GDM1 (cell line): ENCODE data around the gene DUSP8.

Source experiments
- DNase-seq: peaks from one replicate; lab custom pipeline; 2025; lab: John Stamatoyannopoulos, UW

The DUSP8 gene

DNA sequence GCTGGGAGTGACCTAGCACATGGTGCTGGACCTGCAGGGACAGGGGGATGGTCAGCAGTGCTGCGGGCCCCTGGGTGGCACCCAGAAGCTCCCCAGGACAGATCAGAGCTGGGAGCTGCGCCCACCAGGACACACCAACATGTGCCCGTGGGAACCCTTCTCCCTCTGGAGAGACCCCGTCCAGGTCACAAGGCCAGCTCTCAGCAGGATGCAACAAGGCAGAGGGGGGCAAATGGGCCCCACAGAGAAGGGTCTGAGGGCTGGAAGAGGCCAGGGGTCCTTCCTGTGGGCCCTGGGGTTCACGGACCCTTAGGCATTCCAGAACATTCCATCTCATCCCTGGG lies 6.2 kb downstream of the DUSP8 start:
- DNase-seq: no peak

DNA sequence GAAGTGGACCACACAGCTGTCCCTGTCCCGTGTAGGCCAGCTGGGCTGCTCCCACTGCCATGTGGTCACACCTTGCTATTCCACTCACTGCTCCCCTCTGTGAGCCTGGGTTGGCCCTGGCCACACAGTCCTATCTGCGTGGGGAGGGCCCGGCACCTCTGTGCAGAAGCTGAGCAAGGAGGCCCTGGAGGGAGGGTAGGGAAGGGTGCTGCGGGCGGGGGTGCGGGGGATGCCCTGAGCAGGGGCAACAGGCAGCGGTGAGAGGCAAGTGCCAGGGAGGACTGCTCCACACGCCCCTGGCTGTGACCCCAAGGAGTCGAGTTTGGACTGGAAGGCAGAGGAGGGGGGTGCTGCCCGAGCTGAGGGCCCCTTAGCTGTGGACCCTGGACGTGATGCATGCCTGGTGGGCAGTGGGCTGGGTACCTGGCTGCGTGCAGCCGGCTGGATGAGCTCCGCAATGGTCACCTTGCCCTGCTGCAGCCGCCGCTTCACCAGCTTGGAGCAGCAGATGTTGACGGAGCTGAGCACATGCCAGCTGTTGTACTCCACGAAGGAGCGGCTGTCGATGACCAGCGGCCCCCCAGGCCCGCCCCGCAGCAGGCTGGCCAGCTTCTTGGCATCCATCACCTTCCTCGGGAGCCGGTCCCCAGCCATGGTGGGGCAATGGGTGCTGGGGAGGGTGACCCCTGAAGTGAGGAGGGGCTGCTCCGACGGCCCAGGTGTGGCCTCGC lies 6.7 kb downstream of the DUSP8 start:
- no peak for DNase-seq

DNA sequence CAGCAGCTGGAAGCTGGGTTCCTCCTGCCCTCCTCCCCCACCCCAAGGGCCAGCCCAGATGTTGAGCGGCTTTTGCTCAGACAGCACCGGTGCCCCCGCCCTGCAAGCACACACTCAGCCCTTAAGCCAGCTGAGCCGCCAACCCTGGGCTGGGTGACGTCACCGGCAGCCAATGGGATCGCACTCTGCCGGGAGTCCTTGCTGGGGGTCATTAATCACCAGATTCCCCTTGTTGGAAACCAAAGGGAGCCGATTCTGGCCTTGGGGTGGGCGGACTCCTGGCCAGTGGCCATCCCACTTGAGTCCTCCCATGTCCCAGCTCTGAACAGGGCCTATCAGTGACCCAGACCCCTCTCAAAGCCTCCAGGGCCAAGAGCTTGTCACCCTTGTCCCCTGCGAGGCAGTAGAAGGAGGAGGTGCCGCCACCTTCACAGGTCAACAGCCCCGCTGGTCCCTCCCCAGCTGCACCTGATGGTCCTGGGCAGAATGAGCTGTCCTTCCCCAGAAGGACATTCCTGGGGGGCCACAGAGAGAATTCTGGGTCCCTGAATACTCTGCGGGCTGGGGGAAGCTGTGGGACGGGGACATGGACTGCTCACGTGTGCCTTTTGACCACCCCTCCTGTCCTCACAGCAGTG lies 7.4 kb downstream of the DUSP8 start:
- DNase-seq: no peak

DNA sequence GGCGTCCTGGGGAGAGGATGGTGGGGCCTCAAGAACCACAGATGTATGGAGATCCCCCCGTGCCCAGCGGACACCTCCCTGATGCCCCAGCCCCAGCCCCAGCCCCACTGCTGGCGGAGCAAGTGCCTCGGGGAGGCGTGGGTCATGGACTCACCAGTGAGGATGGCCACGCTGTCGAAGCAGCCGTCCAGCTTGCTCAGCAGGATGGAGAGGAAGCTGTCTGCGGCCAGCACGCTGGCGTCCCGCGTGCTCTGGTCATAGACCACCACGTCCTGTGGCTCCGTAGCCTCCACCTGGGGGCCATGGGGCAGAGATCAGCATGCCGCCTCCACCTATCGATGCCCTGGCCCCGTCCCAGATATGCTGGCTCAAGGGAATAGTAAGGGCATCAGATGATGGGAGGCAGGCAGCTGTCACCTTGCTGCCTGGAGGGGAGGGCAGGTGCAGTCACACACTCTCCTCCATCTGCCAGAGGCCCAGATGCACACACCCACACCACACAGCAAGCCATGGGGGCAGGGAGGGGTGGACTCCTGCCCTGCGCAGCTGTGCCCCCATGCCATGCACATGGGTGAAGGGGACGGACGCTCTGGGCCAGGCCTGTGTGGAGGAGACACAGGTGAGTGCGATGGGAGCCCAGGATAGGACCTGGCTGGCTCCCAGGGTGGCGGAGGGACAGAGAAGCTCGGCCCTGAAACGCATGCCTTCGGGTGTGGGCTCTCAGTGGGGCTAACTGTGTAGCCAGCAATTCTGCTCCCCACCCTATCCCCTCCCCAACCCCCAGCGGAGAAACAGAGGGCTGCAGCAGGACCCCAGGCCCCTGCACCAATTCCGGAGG lies 8.2 kb downstream of the DUSP8 start:
- DNase-seq: no peak

DNA sequence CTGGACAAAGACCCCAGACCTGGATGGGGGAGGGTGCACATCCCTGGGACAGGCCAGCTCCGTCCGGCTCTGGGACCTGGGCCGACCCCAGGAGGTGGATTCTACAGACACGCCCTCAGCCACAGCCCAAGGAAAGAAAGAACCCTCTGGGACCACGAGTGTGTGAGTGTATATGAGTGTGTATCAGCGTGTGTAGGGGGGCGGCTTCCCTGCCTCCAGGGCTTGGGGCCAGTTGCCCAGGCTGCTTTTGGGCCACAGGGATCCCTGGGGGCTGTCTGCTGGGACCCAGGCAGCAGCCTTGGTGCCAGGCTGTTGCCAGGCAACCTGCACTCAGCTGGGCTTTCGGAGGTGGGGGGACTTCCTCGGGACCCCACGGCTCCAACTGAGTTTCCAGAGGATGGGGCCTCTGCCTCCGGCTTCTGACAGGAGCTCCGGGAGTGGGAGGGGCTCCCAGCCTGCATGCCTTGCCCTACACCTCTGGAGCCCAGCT lies 8.9 kb downstream of the DUSP8 start:
- no peak for DNase-seq

DNA sequence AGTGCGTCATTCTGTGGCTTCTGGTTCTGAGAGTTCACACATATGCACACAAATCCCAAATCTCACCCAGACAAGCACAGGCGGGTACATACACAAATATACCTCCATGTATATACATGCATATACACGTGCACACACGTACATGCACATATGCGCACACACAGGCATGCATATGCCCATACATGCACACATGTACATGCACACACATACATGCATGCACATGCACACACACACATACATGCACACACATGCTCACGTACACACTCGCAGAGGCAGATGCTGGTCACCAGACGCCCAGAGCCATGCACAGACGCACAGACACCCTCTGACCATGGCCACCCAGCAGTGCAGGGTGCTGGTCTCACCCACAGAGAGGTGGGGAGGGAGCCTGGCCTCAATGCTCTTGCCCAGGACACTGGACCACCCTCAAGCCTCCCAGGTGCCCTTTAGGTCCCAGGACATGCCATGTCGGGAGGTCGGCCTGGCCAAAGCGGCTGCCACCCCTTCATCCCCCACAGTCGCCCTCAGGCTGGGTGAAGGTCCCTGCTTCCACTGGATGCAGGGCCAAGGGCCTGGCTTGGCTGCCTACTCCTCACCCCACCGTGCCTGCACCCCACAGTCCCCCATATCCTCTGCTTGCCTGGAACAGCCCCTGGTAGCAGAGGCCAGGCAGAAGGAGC lies 9.5 kb downstream of the DUSP8 start:
- DNase-seq: no peak

DNA sequence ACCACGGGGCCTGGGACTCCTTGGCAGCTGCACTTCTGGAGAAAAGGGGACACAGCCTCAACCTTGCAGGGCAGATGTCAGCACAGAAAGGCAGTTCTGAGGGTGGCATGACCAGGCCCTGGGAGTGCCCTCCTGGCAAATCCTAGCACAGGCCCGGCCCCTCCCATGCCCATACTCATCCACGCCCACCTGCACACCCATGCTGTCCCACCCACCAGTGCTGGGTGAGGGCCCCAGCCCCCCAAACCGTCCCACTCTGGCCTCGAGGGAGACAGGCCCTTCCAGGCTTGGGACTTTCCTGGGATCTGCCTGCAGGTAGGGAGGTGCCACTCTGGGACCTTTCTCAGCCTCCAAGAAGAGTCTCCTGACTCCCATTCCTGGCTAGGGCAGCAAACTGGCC lies 10.1 kb downstream of the DUSP8 start:
- DNase-seq: no peak

DNA sequence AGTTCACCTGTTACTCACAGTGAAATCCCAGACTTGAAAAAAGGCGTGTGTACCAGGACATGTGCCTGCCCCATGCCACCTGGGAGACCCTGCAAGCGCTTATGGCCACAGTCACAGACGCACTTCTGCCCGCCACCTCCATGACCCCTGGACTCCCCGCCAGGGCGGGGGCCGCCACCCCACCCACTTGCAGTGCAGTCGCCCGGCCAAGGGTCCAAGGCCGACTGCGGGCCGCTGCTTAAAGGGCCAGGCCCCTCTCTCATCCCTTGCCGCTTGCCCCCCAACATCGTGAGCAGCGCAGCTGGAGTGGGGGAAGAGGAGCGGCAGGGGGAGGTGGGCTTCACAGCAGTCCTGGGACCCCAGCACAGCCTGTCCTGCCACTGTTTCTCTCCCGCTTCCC lies 10.8 kb downstream of the DUSP8 start:
- DNase-seq: no peak

DNA sequence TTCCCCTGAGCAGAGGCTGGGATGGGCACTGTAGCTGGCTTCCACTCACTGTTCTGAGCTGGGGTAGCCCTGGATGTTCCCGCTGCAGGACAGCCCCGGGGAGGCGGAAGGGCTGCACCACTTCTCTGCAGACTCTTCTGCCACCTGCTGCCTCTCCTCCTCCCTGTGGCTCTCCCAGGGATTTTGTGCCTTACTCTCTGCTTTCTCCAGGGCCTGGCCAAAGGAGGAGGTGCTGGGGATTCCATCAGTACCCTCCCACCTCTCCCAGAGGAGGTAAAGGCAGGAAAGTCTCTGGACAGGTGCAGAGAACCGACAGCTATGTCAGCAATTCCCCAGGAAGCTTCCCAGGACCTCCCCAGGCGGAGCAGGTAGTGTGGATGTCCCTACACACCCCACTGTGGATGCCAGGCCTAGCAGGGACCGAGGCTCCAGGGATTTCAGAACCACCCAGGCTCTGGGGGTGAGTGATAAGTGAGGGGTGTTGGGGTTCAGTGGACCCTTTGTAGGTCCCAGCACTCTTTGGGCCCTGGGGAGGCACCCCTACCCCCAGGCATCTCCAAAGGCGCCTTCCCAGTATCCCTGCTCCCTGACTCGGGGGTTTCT lies 11.3 kb downstream of the DUSP8 start:
- no peak for DNase-seq

DNA sequence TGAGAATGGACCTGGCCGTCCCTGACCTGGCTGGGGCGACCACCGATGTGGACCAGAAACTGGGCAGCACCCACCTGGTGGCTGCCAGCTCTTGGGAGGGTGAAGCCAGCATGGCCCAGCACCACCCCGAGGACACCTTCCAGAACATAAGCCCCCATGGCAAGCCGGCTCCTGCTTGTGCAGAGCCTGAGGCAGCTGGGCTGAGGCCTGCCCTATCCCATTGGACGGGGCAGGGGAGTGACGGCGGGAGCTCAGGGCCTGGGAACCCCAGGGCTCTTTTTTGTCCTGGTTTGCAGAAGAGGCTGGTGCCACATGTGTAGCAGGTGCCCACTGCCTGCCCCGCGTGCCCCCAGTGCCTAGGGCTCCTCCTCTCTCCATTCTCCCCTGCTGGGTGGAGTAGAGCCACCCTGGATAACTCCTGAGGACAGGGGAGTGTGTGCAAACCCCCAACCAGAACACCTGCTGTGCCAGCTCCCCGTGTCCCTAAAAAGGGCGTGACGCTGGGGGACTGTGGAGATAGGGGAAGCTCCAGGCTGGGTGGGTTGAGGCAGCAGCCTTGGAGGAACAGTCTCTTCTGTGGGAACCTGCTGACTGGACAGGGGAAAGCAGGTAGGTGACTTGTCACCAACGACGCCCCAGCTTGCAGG lies 11.9 kb downstream of the DUSP8 start:
- no peak for DNase-seq

DNA sequence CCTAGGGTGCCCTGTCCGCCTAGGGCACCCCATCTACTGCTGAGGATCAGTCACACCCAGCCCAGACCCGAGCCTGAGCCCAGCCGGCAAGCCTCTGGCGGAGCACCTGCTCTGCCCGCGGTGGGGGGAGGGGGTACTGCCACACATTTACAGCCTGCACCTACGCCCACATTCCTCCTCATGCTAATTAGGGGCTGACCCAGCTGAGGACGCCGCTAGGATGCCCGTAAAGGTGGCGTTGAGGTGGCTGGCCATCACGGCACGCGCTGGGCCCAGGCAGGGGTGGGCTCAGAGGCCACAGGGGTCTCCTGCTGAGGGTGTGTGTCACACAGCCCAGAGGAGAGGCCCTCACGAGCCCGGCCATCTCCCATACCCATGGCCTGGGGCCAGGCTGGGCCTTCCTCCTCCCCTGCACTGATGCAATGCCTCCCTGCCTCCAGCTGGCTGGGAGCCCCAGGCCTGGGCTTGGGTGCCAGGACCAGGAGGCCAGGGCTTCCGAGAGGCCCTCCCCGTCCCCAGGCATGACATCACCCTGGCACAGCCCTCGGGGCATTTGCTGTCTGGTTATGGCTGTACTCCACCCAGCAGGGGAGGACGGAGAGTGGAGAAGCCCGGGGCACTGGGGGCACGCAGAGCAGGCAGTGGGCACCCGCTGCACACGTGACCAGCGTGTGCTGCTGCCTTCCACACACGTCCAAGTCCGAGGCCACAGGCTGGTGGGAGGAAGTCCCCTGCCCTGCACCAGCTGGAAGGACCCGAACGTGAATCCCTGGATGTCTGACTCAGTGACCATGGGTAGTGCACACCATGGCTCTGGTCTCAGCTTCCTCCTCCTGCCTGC lies 12.7 kb downstream of the DUSP8 start:
- no peak for DNase-seq

DNA sequence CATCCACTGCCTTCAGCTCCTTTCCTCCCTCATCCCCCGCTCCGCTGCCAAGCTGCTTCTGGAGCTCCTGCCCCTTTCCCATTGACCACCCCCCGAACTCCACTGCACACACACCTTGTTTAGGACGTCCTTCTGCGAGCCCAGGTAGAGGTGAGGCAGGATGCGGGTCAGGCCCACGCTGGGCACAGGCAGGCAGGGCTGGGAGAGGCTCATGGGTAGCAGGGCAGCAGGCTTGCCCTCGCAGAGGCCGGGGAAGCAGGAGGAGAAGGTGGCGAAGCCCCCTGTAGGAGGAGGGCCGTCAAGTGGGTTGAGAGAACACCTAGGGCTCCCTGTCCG lies 13.3 kb downstream of the DUSP8 start:
- DNase-seq: no peak

DNA sequence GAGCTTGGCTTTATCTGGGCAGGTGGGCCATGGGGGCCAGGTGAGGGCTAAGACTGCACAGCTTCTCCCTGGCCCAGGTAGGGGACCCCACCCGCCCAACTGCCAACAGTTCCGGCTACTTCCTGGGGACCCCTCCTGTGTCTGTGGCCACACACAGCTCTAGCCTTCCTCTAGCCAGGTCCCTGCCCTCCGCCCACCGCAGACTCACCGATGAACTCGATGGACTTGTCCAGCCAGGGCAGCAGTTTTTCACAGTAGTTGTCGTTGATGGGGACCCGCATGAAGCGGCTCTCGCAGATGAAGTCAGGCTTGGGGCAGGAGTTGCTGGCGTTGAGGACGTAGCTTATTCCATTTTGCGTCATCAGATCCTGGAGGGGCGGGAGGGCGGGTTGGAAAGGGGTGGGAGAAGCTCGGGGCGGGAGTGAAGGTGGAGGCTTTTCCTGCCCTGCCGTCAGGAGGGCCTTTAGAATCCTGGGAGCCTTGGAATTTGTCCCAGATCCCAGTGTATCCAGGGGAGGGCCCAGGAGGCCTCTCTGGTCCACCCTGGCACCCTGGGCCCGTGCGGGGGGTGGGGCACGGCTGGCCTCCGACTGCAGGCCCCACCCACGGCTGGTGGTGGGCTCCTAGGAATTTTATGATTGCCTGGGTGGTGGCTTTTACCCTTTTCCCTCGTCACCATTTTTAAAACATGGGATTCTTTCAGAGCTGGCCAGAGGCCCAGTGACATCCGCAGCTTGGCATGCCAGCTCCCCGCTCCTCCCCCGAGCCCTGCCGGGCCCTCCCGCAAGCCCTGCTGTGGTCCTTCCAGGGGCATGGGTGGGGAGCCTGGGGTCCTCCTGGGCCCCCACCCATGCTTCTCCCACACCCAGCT lies 13.9 kb downstream of the DUSP8 start:
- DNase-seq: no peak

DNA sequence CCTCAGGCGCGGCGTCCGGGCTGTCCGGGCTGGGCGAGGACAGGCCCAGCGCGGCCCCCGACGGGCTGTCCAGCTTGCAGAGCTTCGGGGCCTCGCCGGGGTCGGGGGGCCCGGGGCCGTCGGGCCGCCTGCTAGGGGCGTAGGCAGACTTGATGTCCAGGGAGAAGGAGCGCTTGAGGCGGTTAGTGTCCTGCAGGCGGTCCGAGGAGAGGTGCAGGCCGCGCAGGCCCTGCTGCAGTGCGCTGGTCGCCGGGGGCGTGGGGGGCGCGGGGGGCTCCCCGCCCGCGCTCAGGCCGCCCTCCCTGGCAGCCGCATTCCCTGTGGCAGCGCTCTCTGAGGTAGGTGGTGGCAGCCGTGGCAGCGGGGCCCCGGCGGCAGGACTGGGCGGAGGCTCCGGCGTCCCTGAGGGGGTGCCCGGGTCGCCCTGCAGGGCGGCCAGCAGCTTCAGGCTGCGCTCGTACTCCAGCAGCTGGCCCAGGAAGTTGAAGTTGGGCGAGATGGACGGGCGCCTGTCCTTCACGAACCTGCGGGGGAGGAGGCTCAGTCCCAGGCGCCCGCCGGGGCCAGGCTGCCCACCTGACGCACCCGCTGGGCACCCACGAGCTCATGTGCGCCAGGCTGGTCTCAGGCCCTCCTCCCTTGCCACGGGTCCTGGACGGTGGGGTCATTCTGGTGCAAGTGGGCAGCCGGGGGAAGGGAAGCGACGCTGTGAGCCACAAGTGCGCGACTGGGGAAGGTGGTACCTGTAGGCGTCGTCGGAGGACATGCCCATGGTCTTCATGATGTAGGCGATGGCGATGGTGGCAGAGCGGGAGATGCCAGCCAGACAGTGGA lies 14.8 kb downstream of the DUSP8 start:
- DNase-seq: no peak

DNA sequence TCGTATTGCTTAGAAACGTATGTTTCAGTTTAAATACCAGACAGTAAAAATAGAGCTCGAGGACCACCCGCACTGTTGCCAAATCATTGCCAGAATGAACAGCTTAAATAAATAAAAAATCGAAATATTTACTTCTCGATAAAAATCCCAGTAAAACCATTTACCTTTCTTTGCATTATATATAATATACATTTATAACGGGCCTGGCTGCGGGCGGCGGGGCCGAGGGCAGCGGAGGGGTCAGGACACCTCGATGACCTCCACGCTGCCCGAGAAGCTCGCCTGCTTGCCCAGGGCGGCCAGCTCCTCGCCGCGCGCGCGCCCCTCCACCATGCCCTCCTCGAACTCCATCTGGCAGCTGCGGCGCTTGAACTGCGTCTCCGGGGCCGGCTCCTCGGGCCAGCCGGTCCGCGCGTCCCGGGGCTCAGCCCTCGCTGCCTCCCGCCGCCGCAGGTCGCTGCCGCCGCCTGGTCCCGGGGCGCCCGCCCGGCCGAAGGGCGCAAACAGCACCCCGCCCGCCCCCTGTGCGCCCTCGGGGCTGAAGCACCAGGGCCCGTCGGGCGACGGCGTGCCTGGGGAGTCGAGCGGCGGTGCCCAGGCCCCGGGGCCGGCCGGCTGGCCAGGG lies 15.7 kb downstream of the DUSP8 start:
- DNase-seq: no peak

DNA sequence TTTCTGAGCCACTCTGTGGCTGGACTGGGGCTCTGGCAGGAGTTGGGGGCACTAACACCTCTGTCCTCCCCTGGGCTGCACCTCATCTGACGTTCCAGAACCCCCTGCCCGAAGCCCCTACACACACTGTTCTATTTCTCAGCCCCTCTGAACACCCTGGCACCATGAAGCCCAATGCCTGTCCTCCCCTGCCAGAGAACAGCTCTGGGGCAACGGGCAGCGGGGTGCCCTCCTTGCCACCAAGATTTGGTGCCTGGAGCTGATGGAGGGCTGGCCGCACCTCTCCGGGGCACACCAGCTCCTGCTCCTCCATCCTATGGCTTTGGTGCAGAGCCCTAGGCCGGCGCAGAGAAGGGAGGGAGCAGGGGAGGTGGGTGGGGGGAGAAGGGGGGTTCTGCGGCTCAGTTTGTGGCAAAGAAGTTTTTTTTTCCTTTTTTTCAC lies 16.3 kb downstream of the DUSP8 start:
- DNase-seq: no peak

DNA sequence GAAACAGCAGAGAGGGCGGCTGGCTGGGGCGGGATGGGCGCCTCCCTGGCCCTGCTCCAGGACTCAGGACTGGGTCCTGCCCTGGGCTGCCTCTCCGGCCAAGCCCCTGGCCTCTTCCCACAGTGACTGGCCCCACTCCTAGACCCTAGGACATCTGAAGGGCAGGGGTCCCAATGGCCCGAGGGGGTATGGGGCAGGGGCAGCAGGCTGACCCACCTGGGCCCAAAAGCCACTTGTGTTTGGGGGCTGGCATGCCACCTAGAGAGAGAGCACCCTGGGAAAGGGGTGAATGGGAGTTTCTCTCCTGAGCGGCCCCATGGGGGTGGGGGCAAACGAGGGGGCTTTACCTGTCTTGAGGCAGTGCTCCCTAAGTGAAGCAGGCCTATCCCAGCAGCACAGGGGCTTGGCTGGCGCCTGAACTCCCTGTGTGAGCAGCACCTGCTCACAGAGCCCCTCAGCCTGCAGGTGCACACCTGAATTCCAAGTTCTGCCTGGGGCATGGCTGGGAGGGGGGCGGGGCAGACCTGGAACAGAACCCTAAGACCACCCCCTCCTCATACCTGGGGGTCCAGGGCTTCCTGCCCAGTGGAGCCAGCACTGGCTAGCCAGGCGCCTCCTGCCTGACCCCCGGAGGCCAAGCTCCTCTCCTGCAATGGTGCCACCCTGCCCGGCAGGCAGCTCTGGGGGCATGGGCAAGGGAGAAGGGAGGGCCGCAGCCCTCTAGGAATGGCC lies 16.9 kb downstream of the DUSP8 start:
- no peak for DNase-seq
